Measurements from ENCODE around the gene ALG2.

- TF ChIP-seq CTCF (conservative IDR thresholded peaks at IDR 0.05; ENCODE audit: low read length) = peak; percentile 96
- no peak for TF ChIP-seq EZH2phosphoT487 (IDR thresholded peaks at IDR 0.05; ENCODE audit: borderline replicate concordance, low read depth, low read length)
These were observed 10.0 kb upstream of the ALG2 start for GRCh38 chr9:99231711-99232110.
